OCI-LY7 (cell line): ENCODE results near the gene HBA2. TPM values are rescaled to one million over a fixed set of nuclear protein-coding genes. Genes with fewer than 3 reads are reported as not detected.
"Not testable (repeated sequence)": the region's sequence is repeated elsewhere in the genome, so short reads cannot be mapped to it uniquely, and the experiment has no call there.

ENCODE experiments used
- Bru-seq: library from RNA; stranded (reverse); fragments of 400-500 nt; gene quantifications from one replicate; lab custom pipeline; 2021; lab: Mats Ljungman, UMichigan
- BruChase-seq, 2 experiments: library from RNA; stranded (reverse); fragments of 400-500 nt; gene quantifications; one replicate each; lab custom pipeline; 2021; lab: Mats Ljungman, UMichigan
- BruUV-seq: library from RNA; stranded (reverse); fragments of 400-500 nt; replicated peaks from 2 replicates; lab custom pipeline; 2021; lab: Mats Ljungman, UMichigan
- CTCF ChIA-PET: fragments of 300-600 bp; sonication (Branson Sonifier 250); formaldehyde crosslinking; loops from one replicate; lab custom pipeline; 2022; ENCODE audit warnings: antibody characterized with exemption; ENCODE audit not compliant: unreplicated experiment; lab: Charles Lee
- POLR2A ChIA-PET: fragments of 300-600 bp; sonication (Branson Sonifier 250); formaldehyde crosslinking; loops from one replicate; lab custom pipeline; 2022; ENCODE audit warnings: antibody characterized with exemption; lab: Charles Lee
- DNase-seq: peaks from one replicate; pipeline ENCODE4 v3.0.0-alpha.2; 2015; ENCODE audit warnings: low spot score
- H2AFZ ChIP-seq: fragments of 200-600 bp; sonication (generic), shearing (Covaris generic); 2 replicates; pipeline ENCODE4 v1.6.1; 2014; ENCODE audit warnings: mild to moderate bottlenecking, antibody characterized with exemption, low read length, moderate library complexity
- H3K27ac ChIP-seq: fragments of 200-600 bp; sonication (generic); 2 replicates; pipeline ENCODE4 v1.5.1; 2014; ENCODE audit warnings: mixed run types, low read depth, mild to moderate bottlenecking, moderate library complexity, low read length, inconsistent platforms; ENCODE audit not compliant: poor library complexity, severe bottlenecking
- H3K36me3 ChIP-seq: fragments of 200-600 bp; sonication (generic); 2 replicates; pipeline ENCODE4 v1.6.1; 2014; ENCODE audit warnings: mild to moderate bottlenecking, antibody characterized with exemption, low read length, moderate library complexity, mixed read lengths; ENCODE audit not compliant: insufficient read depth
- H3K4me1 ChIP-seq: fragments of 200-600 bp; sonication (generic); 2 replicates; pipeline ENCODE4 v1.5.1; 2014; ENCODE audit warnings: mild to moderate bottlenecking, low read length; ENCODE audit not compliant: insufficient read depth, poor library complexity, severe bottlenecking
- H3K4me2 ChIP-seq: fragments of 200-600 bp; sonication (generic); 2 replicates; pipeline ENCODE4 v1.6.1; 2014; ENCODE audit warnings: mild to moderate bottlenecking, low read length
- H3K4me3 ChIP-seq: fragments of 200-600 bp; sonication (generic); 2 replicates; pipeline ENCODE4 v1.5.1; 2014; ENCODE audit warnings: mild to moderate bottlenecking, low read depth, low read length; ENCODE audit not compliant: poor library complexity, severe bottlenecking
- H3K79me2 ChIP-seq: fragments of 200-600 bp; sonication (generic); 2 replicates; pipeline ENCODE4 v1.6.1; 2016; ENCODE audit warnings: low read depth, mild to moderate bottlenecking, low read length, moderate library complexity, mixed read lengths; ENCODE audit not compliant: insufficient read depth
- H3K9me2 ChIP-seq: fragments of 200-600 bp; sonication (generic); 2 replicates; pipeline ENCODE4 v1.6.1; 2016; ENCODE audit warnings: mild to moderate bottlenecking, low read length, mixed read lengths; ENCODE audit not compliant: insufficient read depth
- H3K9me3 ChIP-seq: fragments of 200-600 bp; sonication (generic); 2 replicates; pipeline ENCODE4 v1.6.1; 2014; ENCODE audit warnings: mild to moderate bottlenecking, mixed run types, low read length, mixed read lengths
- H4K20me1 ChIP-seq: fragments of 200-600 bp; sonication (generic); 2 replicates; pipeline ENCODE4 v1.6.1; 2014; ENCODE audit warnings: mild to moderate bottlenecking, antibody characterized with exemption, low read length, moderate library complexity, mixed read lengths; ENCODE audit not compliant: insufficient read depth
- CTCF ChIP-seq: fragments of 200-600 bp; sonication (generic); conservative IDR thresholded peaks from 2 replicates; pipeline ENCODE4 v1.5.1; 2014; ENCODE audit warnings: mild to moderate bottlenecking, antibody characterized with exemption, low read length, moderate library complexity, mixed read lengths
- EZH2phosphoT487 ChIP-seq: fragments of 200-600 bp; sonication (generic); IDR thresholded peaks from 2 replicates; pipeline ENCODE4 v1.6.1; 2018; ENCODE audit warnings: low read depth, borderline replicate concordance, mild to moderate bottlenecking, mixed run types, antibody characterized with exemption, low read length, moderate library complexity, mixed read lengths
- intact Hi-C: fragments of 100-400 bp; cut with micrococcal nuclease; formaldehyde crosslinking; loops from one replicate; pipeline ENCODE4 v1.10.0; 2022; ENCODE audit not compliant: unreplicated experiment
- long read RNA-seq: library from polyadenylated mRNA; stranded (forward); transcript quantifications from one replicate; pipeline ENCODE4 v2.0.0, GENCODE V29; 2022
- total RNA-seq, 2 experiments: library from RNA; depleted of rRNA in 1 of 2; stranded (reverse); fragments of >200 nt in 1 of 2; shearing (Covaris generic) in 1 of 2; gene quantifications; 2 replicates each; pipeline ENCODE4 v1.2.3, GENCODE V29; 2014 to 2022

HBA2 gene
- total RNA-seq (2014; rRNA removed; shearing (Covaris generic)) (not detected in 2 replicates), total RNA-seq (2022) (not detected in 2 replicates), Bru-seq, nascent RNA (not detected), BruChase-seq, experiment 1, labeled RNA remaining after a 6-hour chase (not detected), BruChase-seq, experiment 2, labeled RNA remaining after a 2-hour chase (not detected)
- long read RNA-seq = 0 reads

DNA sequence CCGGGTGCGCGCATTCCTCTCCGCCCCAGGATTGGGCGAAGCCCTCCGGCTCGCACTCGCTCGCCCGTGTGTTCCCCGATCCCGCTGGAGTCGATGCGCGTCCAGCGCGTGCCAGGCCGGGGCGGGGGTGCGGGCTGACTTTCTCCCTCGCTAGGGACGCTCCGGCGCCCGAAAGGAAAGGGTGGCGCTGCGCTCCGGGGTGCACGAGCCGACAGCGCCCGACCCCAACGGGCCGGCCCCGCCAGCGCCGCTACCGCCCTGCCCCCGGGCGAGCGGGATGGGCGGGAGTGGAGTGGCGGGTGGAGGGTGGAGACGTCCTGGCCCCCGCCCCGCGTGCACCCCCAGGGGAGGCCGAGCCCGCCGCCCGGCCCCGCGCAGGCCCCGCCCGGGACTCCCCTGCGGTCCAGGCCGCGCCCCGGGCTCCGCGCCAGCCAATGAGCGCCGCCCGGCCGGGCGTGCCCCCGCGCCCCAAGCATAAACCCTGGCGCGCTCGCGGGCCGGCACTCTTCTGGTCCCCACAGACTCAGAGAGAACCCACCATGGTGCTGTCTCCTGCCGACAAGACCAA lies at the start of gene HBA2:
HBA2 (plus strand) TSS at position 503 of the 568 bp plus-strand sequence; CDS start at position 540, 37 bp downstream.
- intact Hi-C loops, CTCF ChIA-PET: not testable (repeated sequence)

GRCh38 chr16:123558-124350 lies 48.9 kb upstream of the HBA2 start:
- H4K20me1 ChIP-seq, BruUV-seq, POLR2A ChIA-PET, H3K4me1 ChIP-seq, intact Hi-C loops, H3K4me2 ChIP-seq, H3K9me2 ChIP-seq, H2AFZ ChIP-seq, H3K36me3 ChIP-seq, H3K4me3 ChIP-seq, H3K27ac ChIP-seq, H3K79me2 ChIP-seq, H3K9me3 ChIP-seq, CTCF ChIA-PET, DNase-seq: not testable (repeated sequence)

More for the DNA sequence above, at the start of gene HBA2:
- H3K36me3 ChIP-seq, H3K9me3 ChIP-seq, H3K27ac ChIP-seq, H2AFZ ChIP-seq, H3K4me3 ChIP-seq, BruUV-seq, DNase-seq, H4K20me1 ChIP-seq, H3K9me2 ChIP-seq, H3K79me2 ChIP-seq, H3K4me2 ChIP-seq, H3K4me1 ChIP-seq: not testable (repeated sequence)
- POLR2A ChIA-PET = interaction anchor here (0.6 to 0.7 kb wide), 2 partner anchors 47 to 88 kb away, joined by 3 to 7 read pairs; no protein-coding TSS in a partner anchor

DNA sequence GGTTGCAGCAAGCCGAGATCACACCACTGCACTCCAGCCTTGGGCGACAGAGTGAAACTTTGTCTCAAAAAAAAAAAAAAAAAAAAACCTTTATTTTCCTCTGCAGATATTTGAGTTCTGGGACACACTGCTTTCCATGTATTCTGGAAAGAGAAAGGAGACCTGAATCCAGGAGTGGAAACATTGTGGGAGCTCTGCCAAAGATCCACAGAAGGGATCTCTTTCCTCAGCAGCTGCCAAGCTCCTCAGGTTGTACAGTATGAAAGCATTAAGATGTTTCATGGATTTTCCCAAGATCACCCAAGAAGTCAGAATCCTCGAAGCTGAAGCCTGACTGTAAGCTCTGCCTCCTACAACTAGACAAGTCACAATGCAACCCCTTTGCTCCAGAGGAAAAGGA lies 47.7 kb upstream of the HBA2 start:
- Histone ChIP-seq H2AFZ (no peak overlapping the region), H3K4me1 (no peaks in the 10 kb centered on the region), H3K9me2 (no peaks in the 10 kb centered on the region), H4K20me1 (no peaks in the 10 kb centered on the region; the same call in 1 of the 2 replicates), H3K4me3 (no peak overlapping the region), H3K27ac (no peak overlapping the region), H3K36me3 (peaks cover 14% of the 10 kb centered on the region; the same call in 1 of the 2 replicates), H3K79me2 (no peaks in the 10 kb centered on the region), H3K9me3 (no peaks in the 10 kb centered on the region), H3K4me2 (no peak overlapping the region)
- intact Hi-C loops = no loop called here
- no TSS peak for BruUV-seq
- ChIA-PET CTCF (no interaction called here), POLR2A (interaction anchor here (0.6 kb wide), 1 partner anchor 47 kb away, joined by 3 read pairs; no protein-coding TSS in a partner anchor)
- TF ChIP-seq CTCF (no peak), EZH2phosphoT487 (no peak)
- DNase-seq = no peak
